Activated naive CD4-positive, alpha-beta T cell (primary cell): Measurements from ENCODE around the gene NRDC.

Experiments
- DNase-seq, 4 experiments: peaks; one replicate each; lab custom pipeline; 2025; lab: John Stamatoyannopoulos, UW

The NRDC gene, protein sequence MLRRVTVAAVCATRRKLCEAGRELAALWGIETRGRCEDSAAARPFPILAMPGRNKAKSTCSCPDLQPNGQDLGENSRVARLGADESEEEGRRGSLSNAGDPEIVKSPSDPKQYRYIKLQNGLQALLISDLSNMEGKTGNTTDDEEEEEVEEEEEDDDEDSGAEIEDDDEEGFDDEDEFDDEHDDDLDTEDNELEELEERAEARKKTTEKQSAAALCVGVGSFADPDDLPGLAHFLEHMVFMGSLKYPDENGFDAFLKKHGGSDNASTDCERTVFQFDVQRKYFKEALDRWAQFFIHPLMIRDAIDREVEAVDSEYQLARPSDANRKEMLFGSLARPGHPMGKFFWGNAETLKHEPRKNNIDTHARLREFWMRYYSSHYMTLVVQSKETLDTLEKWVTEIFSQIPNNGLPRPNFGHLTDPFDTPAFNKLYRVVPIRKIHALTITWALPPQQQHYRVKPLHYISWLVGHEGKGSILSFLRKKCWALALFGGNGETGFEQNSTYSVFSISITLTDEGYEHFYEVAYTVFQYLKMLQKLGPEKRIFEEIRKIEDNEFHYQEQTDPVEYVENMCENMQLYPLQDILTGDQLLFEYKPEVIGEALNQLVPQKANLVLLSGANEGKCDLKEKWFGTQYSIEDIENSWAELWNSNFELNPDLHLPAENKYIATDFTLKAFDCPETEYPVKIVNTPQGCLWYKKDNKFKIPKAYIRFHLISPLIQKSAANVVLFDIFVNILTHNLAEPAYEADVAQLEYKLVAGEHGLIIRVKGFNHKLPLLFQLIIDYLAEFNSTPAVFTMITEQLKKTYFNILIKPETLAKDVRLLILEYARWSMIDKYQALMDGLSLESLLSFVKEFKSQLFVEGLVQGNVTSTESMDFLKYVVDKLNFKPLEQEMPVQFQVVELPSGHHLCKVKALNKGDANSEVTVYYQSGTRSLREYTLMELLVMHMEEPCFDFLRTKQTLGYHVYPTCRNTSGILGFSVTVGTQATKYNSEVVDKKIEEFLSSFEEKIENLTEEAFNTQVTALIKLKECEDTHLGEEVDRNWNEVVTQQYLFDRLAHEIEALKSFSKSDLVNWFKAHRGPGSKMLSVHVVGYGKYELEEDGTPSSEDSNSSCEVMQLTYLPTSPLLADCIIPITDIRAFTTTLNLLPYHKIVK

DNA sequence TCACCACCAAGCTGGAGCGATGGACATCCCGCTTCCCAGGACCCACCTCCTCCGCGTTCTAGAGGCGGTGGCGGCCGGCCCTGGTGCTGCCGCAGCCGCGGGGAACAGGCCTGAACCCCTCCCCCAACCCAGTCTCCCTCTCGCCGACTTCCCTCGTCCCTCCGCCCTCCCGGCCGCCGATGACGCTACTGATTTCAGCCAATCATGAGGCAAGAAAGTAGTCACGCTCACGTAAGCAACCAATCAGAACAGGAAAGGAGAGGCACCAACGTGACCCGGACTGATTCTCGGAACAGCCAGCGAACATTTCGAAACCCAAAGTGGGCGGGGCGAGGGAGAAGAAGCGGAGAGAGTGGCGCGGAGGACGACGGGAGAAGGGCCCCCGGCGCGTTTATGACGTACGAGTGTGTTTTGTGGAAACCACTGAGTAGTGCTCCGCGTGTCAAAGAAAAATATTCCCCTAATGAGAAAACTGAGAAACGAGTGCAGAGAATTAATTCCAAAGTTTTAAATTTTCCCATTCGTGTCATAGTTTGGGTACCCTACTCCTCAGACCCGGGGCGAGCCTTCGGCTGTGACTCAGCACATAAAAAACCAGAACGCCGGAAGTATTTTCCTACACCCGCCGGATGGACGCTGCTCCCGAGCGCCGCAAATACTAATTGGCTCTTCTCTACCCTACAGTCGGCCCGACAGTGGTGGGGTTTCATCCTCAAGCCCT lies at the start of gene NRDC:
TSS of gene NRDC (minus strand) at position 112 of the 721 bp plus-strand sequence. CDS start 112 bp downstream, outside the sequence.
- DNase-seq: peak; percentile 91 to 98 (median 97)

DNA sequence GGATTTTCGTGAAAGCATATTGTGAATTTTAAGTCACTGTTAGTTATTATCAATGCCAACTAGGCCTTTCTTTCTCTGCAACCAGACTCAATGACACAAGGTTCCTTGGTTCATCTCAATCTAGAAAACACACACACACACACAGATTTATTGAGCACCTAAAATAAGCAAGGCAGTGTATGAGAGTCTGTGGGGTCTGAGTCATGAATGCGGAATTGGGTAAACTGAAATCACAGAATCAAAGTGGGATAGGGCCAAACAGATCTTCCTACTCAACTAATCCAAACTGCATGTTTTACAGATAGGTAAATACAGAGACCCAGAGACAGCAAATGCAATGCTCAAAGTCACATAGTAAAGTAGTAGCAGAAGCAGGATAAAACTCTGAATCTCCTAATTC lies 48.5 kb upstream of the NRDC start:
- no peak for DNase-seq

DNA sequence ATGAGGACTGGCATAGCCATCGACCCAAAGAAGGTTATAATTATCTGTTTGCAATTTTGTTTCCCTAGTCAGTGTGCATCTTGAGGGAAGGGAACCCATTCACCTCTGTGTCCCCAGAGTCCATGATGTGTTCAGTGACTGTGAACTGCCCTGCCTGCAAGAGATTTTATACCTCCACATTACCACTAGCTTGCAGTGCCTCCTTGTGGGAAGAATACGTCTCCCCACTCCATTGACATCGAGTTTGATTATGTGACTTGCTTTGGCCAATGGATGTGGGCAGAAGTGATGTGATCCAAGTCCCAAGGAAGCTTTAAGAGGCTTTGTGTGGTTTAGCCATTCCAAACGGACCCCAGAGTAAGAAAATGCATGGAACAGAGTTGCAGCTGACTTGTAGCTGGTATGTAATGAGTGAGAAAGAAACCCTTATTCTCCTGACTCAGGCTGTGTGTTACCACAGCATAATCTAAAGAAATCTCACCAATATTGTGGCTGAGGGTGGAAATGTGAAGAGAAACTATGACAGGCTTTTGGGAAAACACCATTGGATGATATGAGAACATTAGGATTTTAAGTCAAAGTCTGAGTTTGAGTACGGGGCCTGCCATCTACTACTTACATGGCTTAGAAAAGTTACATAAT lies 47.8 kb upstream of the NRDC start:
- no peak for DNase-seq

DNA sequence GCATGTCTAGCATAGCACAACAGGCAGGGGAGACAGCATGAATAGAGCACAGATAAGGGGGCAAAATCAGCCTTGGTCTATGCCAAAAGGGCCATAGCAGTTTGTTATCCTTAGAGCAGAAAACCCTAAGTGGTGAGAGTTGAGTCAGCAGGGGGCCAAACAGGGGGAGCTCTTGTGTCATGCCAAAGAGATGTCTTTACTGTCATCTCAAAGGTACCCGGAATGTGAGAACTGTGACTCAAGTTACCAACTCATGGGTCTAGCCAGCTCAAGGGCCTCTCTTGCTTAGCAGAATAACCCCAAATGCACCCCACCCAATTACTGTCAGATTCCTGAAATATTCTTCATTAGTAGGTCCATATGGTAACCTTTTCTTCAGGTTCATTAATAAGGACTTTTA lies 45.9 kb upstream of the NRDC start:
- DNase-seq: no peak

DNA sequence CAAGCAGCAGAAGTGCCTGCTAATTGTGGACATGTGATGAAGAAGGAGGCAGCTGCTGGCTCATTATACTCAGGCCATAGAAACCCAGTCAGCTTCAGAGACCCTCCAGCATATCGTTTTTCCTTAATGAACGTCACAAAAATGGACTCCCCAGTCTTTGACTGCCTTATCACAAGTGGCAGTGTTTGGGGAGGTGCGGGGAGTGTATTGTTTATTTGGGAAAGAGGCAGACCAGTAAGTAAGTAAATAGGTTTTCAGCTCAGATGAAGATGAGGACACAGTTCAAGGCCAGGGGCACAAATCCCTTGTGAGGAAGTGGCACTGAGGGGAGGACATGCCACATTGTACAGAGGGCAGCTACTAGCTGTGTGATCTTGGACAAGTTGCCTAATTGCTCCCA lies 43.5 kb upstream of the NRDC start:
- DNase-seq: no peak

DNA sequence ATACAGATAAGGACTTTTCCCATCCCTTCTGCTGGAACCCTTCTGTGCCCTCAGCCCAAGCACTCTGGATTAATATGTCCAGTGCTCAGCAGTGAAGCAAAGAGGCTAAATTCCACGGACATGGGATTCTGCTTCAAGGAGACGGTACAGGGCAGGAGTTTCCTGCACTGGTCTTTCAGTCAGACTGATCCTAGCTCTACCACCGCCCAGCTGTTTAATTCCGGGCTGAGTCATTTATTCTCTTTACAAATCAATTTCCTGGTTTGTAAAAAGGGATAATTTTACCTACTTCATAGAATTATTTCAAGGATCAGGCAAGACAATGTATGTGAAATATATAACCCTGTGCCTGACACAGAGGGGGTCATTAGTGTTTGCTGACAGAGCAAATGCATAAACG lies 41.6 kb upstream of the NRDC start:
- DNase-seq: no peak

DNA sequence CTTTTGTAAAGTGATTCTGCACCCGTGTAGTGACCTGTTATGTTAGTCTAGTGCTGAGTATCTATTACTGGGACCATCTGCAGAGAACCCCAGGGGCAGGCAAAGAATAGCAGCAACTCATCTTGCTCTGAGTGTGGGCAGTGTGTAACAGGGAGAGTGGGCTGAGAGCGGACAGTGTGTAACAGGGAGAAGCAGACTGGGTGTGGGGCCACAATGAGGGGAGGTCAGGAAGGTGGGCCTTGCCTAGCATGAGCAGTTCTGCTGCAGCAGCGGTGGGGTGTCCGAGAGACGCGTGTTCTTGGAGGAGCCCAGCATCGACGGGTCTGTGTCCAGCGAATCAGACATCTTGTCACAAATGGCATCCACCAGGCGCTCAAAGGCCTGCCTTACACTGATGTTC lies 41.2 kb upstream of the NRDC start:
- DNase-seq: no peak

DNA sequence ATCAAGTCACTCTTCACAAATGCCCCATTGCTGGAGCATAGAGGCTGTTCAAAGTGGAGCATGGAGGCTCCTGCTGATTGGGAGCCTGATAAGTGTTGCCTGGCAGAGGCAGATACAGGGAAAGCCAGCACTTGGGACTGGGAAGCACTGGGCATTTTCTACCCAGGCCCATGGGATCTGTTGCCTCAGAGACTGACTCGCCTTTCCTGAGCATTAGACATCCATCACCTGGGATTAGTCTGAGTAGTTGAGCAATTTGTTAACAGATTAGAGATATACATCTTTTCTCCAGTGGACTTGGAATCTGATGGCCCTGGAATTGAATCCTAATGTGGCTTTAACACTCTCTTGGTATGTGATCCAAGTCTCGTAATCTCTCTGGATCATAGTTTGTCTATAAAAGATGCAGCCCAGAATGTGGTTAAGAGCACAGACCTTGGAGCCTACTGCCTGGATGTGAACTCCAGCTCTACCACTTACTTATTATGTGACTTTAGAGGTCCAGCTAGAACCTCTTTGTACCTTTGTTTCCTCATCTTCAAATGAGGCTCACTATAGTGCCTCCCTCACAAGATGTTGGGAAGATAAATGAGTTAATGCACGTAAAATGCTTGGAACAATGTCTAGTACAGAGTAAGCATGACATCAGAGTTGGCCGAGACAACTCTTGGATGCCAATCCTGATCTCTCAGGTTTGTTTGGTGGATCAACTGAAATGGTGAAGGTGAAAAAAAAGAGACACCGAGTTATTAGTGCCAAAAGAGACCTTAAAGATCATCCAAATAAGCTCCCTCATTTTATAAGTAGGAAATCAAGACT lies 38.3 kb upstream of the NRDC start:
- no peak for DNase-seq

DNA sequence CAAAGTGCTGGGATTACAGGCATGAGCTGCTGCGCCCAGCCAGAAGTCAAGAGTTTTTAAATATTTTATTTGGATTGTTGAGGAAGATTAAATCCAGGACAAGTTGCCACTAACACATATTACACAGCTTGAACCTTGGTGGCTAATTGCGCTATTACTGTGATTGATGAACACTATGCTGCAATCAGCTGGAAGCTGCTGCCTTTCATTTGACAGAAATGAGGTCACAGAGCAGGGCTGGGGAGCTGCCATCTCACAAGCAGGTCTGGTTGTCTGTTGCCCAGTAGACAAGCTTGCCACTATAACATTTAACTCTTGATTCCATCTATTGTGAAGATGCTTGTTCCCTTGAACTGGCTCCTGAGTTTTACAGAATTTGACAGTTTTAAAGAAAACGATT lies 37.4 kb upstream of the NRDC start:
- DNase-seq: no peak

DNA sequence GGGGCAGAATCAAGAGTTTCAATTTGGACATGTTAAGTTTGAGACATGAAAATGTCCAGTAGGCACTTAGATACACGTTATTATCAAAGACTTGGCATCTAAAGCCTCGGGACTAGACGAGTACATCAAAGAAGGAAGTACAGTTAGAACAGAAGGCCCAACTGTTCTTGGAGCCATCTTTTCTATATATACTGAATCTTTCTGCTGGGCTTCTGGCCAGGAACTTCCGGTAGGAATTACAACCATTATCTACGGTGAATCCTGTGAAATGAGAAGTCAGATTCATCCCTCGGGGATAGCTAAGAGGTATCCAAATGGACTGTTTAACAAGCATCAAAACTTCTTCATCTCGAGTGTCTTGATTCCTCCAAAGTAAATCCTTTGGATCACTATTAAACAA lies 34.4 kb upstream of the NRDC start:
- no peak for DNase-seq

DNA sequence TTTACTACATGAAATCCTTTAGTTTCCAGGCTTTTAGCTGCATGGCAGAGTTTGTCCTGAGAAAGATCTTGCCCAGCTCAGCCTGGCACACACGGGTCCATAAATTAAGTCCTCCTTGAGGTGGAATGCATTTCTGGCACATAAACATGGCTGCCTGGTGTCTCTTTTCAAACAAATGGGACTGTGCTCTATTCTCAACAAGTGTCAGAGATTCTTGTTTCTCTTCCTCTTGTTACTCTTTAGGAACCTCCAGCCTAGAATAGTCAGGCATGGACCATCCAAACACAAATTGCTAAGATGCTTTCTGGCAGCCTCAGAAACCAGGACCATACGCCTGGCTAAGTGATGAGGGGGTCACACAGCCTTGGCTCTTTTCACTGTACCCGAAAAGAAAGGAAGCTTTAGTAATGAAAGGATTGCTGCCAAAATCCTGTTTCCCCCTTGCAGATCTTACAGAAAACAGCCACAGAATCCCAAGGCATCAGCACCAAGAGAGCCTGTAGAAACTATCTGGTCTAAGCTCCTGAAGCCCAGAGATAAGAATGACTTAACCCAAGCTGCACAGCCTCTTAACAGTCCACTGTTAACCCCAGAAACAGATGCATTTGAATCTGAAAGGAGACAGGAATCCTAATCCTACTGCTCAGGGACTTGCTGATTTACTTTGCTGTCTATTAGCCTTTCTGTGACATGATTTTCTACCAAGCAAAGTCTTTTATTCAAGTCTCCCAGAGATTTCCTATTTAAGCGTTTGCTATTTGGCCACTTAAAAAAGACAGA lies 31.9 kb upstream of the NRDC start:
- no peak for DNase-seq

DNA sequence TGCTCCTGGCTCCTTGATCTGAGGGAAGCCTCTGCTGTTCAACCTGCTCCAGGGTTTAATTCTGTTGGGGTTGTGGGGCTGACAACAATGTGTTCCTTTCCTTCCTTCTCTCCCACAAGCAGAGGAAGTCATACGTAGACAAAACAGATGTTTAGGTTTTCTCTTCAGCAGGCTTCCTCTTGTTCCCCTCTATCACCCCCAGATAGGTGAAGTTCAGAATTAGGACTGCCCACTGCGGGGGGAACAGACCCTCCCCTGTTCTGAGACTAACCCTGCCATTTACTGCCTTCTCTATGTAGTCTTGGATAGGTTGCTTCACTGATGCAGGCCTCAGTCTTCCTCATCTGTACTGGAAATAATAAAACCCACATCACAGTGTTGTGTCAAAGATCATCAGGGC lies 30.0 kb upstream of the NRDC start:
- no peak for DNase-seq

DNA sequence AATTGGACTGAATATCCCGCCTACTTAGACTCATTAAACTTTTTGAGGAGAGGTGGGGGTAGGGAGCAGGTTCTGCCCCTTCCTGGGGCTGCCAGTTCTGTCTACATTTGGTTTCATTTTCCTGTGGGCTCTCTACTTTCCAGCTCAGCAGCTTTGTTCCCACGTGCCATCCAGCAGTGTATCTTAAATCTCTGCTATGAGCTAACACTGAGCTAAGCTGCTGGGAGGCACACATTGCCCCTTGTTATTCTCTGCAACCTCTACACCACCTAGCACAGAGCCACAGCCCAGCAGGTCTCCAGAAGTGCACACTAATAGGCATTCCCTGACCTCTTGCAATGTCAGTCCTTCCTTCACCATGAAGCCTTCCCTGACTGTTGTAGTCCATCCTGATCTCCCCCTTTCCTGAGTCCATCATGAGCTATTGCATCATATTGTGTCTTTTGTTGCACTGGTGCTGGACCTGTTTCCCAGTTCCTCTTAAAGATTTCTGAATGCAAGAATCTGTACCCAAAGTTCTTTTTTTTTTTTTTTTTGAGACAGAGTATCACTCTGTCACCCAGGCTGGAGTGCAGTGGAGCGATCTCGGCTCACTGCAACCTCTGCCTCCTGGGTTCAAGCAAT lies 28.7 kb upstream of the NRDC start:
- no peak for DNase-seq

DNA sequence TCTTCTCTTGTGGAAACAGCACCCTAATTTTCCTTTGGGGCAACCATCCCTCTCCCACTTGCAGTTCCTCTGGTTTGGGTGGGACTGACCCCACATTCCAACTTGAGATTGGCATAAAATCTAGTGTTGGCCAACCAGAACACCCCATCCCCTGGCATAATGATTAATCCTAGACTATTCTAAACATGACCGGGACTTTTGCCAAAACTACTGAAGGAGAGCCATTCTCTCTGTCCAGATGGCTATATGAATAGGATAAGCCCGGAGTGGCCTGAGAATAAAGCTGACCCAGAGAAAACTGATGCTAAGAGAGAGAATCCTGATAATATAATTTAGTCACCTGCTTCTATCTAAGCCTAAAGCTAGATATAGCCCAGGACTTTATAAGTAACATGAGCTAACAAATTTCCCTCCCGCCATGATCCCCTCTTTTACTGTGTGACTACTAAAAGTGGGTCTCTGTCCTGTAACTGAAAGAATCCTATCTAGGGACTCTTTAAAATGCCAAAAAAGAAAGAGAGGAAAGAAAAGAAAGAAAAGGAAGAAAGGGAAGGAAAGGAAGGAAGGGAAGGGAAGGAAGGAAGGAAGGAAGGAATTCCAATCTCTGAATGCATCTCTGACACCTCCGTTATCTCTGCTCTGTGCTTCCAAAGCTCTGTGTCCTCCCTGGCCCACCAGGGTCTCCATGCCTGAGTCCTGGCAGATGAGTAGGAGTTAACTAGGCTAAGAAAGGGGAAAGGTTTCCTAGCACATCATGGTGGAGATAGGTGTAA lies 28.0 kb upstream of the NRDC start:
- no peak for DNase-seq

DNA sequence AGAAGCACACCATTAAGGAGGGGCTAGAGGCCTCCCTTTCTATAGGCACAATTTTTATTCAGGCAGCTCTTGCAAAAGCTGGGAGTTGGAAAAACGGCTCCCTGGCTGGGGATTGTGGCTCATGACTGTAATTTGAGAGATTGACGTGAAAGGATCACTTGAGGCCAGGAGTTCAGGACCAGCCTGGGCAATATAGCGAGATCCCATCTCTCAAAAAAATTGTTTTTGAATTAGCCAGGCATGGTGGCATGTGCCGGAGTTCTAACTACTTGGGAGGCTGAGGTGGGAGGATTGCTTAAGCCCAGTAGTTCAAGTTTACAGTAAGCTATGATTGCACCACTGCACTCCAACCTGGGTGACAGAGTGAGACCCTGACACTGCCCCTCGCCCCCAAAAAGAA lies 23.9 kb upstream of the NRDC start:
- DNase-seq: no peak

DNA sequence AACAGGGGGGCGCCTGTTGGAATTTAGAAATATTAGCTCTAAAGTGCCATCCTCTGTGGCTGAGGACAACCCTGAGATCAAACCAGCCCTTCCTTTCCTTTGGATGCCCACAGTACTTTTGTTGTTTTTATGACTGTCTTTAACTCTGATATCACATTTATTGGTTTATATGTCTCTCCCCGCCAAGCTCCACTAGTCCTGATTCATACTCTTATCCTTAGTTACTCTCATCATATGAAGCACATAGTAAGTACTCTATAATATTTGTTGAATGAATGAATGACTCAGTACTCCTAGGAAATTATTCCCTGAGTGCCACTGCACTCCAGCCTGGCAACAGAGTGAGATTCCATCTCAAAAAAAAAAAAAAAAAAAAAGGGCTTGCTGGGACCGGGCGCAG lies 22.6 kb upstream of the NRDC start:
- DNase-seq: no peak

DNA sequence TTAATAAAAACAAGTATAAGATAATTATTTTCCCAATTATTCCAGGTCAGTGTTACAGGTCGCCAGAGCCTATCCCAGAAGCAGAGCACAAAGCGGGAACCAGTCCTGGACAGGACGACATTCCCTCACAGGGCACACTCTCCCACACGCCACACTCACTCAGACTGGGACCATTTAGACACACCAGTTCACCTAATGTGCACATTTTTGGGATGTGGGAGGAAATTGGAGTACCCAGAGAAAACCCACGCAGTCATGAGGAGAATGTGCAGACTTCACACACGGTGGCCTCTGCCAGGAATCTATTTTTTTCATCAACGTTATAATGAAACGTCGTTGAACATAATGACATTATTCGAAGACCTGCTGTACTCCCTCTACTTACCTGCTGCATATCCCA lies 20.5 kb upstream of the NRDC start:
- no peak for DNase-seq

DNA sequence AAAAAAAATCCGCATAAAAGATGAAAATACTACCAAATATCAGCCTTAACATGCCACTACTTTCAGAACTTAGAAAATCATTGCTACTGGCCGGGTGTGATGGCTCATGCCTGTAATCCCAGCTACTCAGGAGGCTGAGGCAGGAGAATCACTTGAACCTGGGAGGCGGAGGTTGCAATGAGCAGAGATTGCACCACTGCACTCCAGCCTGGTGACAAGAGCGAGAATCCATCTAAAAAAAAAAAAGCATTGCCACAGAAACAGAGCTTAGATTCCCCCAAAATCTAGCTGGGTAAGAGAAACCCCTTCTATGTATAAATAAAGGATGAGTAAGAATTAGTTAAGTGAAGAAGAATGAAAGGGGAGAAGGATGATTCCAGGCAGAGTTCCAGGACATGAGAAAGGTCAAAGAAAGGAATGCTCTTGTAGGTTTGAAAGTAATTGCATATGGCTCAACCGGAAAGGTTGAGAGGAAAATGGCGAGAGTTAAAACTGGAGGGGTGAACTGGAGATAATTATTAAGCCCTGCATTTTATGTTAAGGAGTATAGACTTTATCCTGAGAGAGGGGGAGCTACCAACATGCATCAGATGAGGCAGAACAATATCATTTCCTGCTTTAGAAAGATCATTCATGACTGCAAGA lies 19.7 kb upstream of the NRDC start:
- DNase-seq: no peak
